Measurements from ENCODE around the gene RET. TPM values are rescaled to one million over a fixed set of nuclear protein-coding genes. Genes with fewer than 3 reads are reported as not detected.

The RET gene
- total and polyA plus RNA-seq, 2 of the 13 experiments (the other 11 are each of a cell fraction or from before 2014, with no cell fraction given), result 0.02 TPM; not detected in 1

- Histone ChIP-seq H3K4me2 (ENCODE audit: low read depth, low read length) (no peak overlapping the region), H3K36me3 (replicated peaks in 1 of 2; ENCODE audit: control insufficient read depth in 1 of 2, insufficient read depth in 2 of 2, low read length in 2 of 2) (no peaks in the 10 kb centered on the region), H3K79me2 (ENCODE audit: insufficient read depth, low read length) (no peaks in the 10 kb centered on the region), H2AFZ (ENCODE audit: low read length) (no peak overlapping the region), H3K9ac (ENCODE audit: insufficient read depth, low read depth, low read length) (no peak overlapping the region), H4K20me1 (ENCODE audit: insufficient read depth, low read length) (no peaks in the 10 kb centered on the region), H3K9me3 (ENCODE audit: low read length) (no peaks in the 10 kb centered on the region), H3K4me3 (replicated peaks in 1 of 3; ENCODE audit: insufficient read depth in 1 of 3, low read depth in 2 of 3, low read length in 3 of 3) (no peak overlapping the region), H3K27me3 (ENCODE audit: control insufficient read depth in 1 of 2, insufficient read depth in 2 of 2, low read length in 2 of 2) (peaks cover 6 to 26% of the 10 kb centered on the region in 2 experiments; a peak in 3 of 5 replicates), H3K4me1 (ENCODE audit: insufficient read depth, low read length) (no peaks in the 10 kb centered on the region), H3K27ac (ENCODE audit: extremely low read length, insufficient read depth, low read length) (no peak overlapping the region)
- no TSS peak for BruUV-seq (replicated peaks)
- TF ChIP-seq ASH2L (IDR thresholded peaks at IDR 0.05; ENCODE audit: insufficient read length, low read depth, low read length), result no peak
- no peak for TF ChIP-seq ZSCAN12 (CRISPR knock-in tag; IDR thresholded peaks at IDR 0.05)
- TF ChIP-seq HES4 (CRISPR knock-in tag; IDR thresholded peaks at IDR 0.05; ENCODE audit: borderline replicate concordance), result no peak
- TF ChIP-seq JARID2 (CRISPR knock-in tag; IDR thresholded peaks at IDR 0.05; ENCODE audit: insufficient replicate concordance), result no peak
- no peak for TF ChIP-seq RFX1 (IDR thresholded peaks at IDR 0.05)
- no peak for TF ChIP-seq ZNF282 (IDR thresholded peaks at IDR 0.05; ENCODE audit: partially characterized antibody)
- no peak for TF ChIP-seq ZNF3 (CRISPR knock-in tag; IDR thresholded peaks at IDR 0.05)
- TF ChIP-seq ZNF614 (CRISPR knock-in tag; IDR thresholded peaks at IDR 0.05; ENCODE audit: borderline replicate concordance), result no peak
- TF ChIP-seq IRF1 (CRISPR knock-in tag; IDR thresholded peaks at IDR 0.05; ENCODE audit: low read depth), result no peak
- no peak for TF ChIP-seq ZNF839 (CRISPR knock-in tag; IDR thresholded peaks at IDR 0.05; ENCODE audit: borderline replicate concordance)
- no peak for TF ChIP-seq ZNF609 (CRISPR knock-in tag; IDR thresholded peaks at IDR 0.05; ENCODE audit: borderline replicate concordance)
- peak; percentile 20; the same call in 2 of the 3 replicates for ATAC-seq
- intact Hi-C loops (cut with micrococcal nuclease; ENCODE audit: unreplicated experiment), result no loop called here
- 11% methylated on average over 3 of the region's 9 CpGs for WGBS (ENCODE audit: low lambda C conversion rate)
- in situ Hi-C loops (cut with HindIII; ENCODE audit: extremely low pct_ligation_motif_present, low pct_unique_long_range_greater_than_20kb), result no loop called here
- no peak for FAIRE-seq
- DNase-seq (ENCODE audit: low spot score), result no peak
- ChIA-PET CTCF (ENCODE audit: low intra/inter-chr PET ratio, low total read pairs) (no interaction called here), POLR2A (no interaction called here)
These were observed 33.0 kb upstream of the RET start for GRCh38 chr10:43043773-43044447.

Data from HepG2 (cell line).